ENCODE results near the gene E2F4. TPM values are rescaled to one million over a fixed set of nuclear protein-coding genes. Genes with fewer than 3 reads are reported as not detected.

Gene E2F4
- total and polyA plus RNA-seq, 9 of the 15 experiments (the other 6 are each of a cell fraction or from before 2014, with no cell fraction given) = 9.7 to 139 (median 106) TPM

DNA sequence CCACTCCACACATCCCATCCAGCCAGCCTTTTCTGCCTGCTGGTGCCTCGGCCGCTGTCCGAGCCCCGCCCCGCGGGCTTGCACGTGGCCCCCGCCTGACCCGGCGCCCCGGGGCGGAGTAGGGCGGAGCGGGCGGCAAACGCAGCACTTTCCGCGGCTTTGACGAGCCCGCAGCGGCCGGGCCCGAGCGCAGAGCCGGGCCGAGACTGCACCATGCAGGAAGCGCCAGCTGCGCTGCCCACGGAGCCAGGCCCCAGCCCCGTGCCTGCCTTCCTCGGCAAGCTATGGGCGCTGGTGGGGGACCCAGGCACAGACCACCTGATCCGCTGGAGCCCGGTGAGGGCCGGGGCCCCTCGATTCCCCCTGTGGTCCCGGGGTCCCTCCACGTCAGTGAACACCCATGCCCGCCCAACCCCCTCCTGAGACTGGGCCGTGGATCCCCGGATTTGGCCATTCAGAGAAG is 27.3 kb upstream of the E2F4 start, which contains the start of gene HSF4 (continued):
- TF ChIP-seq ID3 (CRISPR knock-in tag; IDR thresholded peaks at IDR 0.05) = no peak
- TF ChIP-seq ID3 (tag; IDR thresholded peaks at IDR 0.05) = peak; percentile 36; the same call in 1 of the 2 replicates
- TF ChIP-seq PTBP1 (IDR thresholded peaks at IDR 0.05; ENCODE audit: low read depth, low read length) = 0 out of 2 replicates have a peak, but pooled peaks have one; percentile 46
- TF ChIP-seq RFX5 (IDR thresholded peaks at IDR 0.05; ENCODE audit: low read depth, low read length) = no peak
- TF ChIP-seq E2F3 (CRISPR knock-in tag; IDR thresholded peaks at IDR 0.05) = no peak
- TF ChIP-seq PHF8 (IDR thresholded peaks at IDR 0.05; ENCODE audit: borderline replicate concordance, low read length) = peak; percentile 70; the same call in 1 of the 2 replicates
- TF ChIP-seq GMEB1 (CRISPR knock-in tag; IDR thresholded peaks at IDR 0.05) = peak; percentile 43
- TF ChIP-seq SUPT5H (IDR thresholded peaks at IDR 0.05) = peak; percentile 49
- no peak for TF ChIP-seq SP2 (IDR thresholded peaks at IDR 0.05; ENCODE audit: extremely low read depth, low read depth, low read length, poor library complexity, severe bottlenecking)
- TF ChIP-seq, protein P1, sequence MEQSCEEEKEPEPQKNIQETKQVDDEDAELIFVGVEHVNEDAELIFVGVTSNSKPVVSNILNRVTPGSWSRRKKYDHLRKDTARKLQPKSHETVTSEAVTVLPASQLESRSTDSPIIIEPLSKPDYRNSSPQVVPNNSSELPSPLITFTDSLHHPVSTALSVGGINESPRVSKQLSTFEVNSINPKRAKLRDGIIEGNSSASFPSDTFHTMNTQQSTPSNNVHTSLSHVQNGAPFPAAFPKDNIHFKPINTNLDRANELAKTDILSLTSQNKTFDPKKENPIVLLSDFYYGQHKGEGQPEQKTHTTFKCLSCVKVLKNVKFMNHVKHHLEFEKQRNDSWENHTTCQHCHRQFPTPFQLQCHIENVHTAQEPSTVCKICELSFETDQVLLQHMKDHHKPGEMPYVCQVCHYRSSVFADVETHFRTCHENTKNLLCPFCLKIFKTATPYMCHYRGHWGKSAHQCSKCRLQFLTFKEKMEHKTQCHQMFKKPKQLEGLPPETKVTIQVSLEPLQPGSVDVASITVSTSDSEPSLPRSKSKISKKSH (CRISPR knock-in tag; IDR thresholded peaks at IDR 0.05) = no peak
- peak; percentile 58 for TF ChIP-seq HNRNPLL (IDR thresholded peaks at IDR 0.05; ENCODE audit: low read depth, low read length, poor library complexity, severe bottlenecking)
